HG03520 (cell line): Measurements from ENCODE around the gene TGDS.
"Not testable (repeated sequence)": the region's sequence is repeated elsewhere in the genome, so short reads cannot be mapped to it uniquely, and the experiment has no call there.

Experiments
- ATAC-seq: cut with Tn5 transposase; IDR thresholded peaks from one replicate; pipeline ENCODE4 v1.9.1; 2021; ENCODE audit warnings: mild to moderate bottlenecking, moderate library complexity; ENCODE audit not compliant: unreplicated experiment

The TGDS gene

DNA sequence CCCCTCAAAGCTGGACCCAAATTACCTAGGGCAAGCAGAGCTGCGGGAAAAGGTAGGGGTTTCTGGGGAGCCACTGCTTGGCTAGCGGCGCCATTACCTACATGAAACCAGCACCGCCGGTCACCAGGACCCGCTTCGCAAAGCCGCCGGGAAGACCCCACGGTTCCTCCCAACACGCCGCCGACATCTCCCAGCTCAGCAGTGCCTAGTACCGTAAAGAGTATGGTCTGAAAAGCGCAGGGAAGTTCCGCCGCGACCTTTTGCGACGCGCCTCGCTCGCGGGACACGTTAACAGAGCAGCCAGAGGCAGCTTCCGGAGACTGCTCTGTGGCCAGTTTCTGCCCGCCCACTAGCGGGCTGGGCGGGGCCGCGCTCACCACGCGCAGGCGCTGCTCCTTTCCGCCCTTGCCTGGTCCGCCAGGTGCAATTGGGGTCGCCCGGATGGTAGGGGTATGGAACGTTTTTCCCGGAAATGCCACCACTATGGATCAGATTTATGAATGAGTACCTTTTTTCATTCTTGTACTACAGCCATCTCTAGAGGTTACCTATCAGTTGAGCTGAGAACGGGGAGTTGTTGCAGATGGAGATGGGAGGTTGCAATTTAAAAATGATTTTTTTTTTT is at the start of gene TGDS:
Gene TGDS, minus strand, starts transcription at position 203 of the 625 bp plus-strand sequence. Its CDS starts 16 bp downstream, at position 187.
- peak; percentile 97 for ATAC-seq

GRCh38 chr13:94641409-94641941 is 45.5 kb upstream of the TGDS start:
- no peak for ATAC-seq

- ATAC-seq = no peak
Measured at GRCh38 chr13:94640721-94641120, 44.8 kb upstream of the TGDS start.

DNA sequence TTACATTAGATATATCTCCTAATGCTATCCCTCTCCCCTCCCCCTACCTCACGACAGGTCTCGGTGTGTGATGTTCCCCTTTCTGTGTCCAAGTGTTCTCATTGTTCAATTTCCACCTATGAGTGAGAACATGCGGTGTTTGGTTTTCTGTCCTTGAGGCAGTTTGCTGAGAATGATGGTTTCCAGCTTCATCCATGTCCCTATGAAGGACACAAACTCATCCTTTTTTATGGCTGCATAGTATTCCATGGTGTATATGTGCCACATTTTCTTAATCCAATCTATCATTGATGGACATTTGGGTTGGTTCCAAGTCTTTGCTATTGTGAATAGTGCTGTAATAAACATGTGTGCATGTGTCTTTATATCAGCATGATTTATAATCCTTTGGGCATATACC is 41.7 kb upstream of the TGDS start:
- not testable (repeated sequence) for ATAC-seq

DNA sequence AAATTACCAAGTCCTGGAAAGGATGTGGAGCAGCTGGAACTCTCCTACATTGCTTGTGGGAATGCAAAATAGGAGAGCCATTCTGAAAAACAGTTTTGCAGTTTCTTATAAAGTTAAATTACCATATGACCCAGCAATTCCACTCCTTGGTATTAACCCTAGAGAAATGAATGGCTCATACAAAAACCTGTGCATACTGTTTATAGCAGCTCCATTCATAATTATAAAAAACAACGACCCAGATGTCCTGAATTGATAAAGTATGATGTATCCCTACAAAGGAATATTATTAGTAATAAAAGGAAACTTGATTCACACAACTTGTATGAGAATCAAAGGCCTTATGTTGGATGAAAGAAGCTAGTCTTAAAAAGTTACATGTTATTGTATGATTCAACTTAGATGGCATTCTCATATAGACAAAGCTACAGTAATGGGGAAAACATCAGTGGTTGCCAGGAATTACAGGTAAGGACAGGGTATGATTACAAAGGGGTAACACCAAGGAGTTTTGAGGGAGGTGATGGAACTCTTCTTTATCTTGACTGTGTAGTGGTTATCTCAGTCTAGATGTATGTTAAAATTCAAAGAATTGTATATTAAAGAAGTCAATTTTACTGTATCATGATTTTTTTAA is 41.1 kb upstream of the TGDS start:
- no peak for ATAC-seq

DNA sequence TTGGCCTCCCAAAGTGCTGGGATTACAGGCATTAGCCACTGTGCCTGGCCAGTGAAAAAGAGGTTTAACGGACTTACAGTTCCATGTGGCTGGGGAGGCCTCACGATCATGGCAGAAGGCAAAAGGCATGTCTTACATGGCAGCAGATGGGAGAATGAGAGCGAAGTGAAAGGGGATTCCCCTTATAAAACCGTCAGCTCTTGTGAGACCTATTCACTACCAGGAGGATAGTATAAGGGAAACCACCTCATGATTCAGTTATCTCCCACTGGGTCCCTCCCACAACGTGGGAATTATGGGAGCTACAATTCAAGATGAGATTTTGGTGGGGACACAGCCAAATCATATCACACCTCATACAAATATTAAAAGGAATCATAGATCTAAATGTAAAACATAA is 40.1 kb upstream of the TGDS start:
- ATAC-seq = not testable (repeated sequence)

- ATAC-seq = no peak
Measured at GRCh38 chr13:94632226-94632980, 36.5 kb upstream of the TGDS start.

DNA sequence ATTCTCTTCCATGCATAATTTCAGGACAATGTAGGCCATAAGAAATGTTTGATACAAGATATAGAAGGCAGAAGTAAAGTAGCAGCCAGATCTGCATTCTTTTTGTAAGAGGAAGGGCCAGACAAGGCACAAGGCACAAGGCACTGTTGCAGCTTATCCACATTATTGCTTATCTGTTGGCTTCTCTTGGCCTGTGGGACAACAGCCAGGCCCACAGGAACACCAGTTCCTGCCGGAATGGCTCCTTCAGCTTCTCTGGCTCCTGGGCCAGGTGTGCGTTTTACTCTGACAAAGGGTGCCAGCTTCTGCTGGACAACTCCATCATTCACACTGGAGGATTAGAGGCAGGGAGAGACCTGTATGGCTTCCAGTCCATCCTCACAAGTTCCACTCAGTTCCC is 34.9 kb upstream of the TGDS start:
- ATAC-seq = no peak

GRCh38 chr13:94623316-94623715 is 27.4 kb upstream of the TGDS start:
- ATAC-seq = no peak

GRCh38 chr13:94622344-94622743 is 26.4 kb upstream of the TGDS start:
- ATAC-seq = no peak

DNA sequence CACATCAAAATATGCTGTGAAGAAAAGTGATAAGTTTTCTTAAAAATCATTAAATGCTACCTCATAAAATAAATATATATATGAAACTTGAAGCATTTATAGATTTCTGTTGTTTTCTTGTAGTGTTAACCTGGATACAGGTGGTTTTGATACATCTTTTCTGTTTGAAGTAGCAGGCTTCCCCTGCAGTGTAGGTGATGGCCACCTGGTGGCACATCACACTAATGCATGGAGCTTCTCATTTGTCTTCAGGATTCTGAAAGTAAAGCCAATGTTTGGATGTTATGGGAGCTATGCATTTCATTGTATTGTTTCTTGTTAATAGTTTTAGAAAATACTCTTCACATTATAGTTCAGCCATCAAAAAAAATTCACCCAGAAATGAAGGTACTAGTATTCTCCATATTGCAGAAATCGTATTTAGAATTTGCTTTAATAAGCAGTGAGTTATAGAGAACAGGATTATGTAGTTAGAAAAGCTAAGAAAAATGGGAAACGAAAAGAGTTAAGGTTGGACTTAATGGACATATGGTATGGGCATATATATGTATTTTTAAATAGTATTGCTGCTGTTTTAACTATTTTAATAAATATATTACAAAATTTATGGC is 24.4 kb upstream of the TGDS start:
- peak; percentile 89 for ATAC-seq

- ATAC-seq = peak; percentile 44
Measured at GRCh38 chr13:94617389-94618000, 21.5 kb upstream of the TGDS start.

DNA sequence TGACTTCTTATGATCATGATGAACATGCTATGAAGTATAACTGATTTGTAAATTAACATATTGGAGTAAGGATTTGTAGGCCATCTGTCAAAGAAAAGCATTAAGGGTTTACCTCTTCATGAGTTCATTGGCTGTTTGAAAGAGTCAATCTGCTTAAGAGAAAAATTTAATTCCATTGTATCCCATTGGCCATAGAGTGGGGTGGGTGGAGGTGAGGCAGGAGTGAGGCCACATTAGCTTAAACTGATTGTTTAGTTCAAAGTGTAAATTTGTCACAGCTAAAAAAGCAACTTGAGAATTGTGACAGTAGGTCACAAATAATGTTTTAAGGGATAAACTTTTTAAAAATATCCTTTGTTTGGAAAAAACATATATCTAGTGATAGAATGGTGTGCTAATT is 17.1 kb upstream of the TGDS start:
- ATAC-seq = no peak

GRCh38 chr13:94612050-94612449 is 16.1 kb upstream of the TGDS start:
- no peak for ATAC-seq

- ATAC-seq = no peak
Measured at GRCh38 chr13:94610475-94610874, 14.5 kb upstream of the TGDS start.

- no peak for ATAC-seq
Measured at GRCh38 chr13:94609196-94609595, 13.2 kb upstream of the TGDS start.

DNA sequence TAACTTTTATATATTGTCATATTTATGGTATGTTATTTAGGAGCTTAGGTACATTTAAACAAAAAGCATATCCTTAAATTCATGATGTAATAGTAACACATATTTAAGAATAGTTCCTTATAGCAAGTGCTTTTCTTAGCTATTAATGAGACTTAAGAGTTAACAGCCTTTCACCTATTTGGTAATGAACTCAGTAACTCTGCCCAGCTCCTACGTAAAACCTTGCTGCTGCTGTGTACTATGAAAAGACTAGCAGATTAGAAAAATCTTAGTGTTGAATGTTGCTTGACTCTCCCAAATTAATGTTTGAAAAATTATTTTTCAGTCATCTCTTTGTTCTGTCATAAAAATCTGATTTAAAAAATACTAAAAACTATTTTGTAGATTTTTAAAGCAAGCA is 12.6 kb upstream of the TGDS start:
- ATAC-seq = no peak

- ATAC-seq = no peak
Measured at GRCh38 chr13:94607939-94608338, 12.0 kb upstream of the TGDS start.

DNA sequence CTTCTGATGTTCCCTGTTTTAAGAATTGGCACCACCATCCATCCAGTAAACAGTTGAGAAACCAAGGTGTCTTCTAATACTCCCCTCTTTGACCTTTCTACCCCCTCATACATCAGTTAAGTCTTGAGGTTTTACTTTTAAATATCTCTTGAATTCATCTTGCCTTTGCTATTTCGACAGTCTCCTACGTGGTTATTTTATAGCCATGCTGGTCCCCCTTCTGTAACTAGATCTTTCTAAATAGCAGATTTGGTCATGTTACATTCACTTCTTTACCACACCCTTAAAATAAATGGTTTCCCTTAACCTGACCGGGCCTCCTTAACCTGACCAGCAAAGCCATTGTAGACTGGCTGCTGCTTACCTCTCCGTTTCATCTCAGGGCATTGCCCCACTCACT is 11.1 kb upstream of the TGDS start:
- no peak for ATAC-seq

DNA sequence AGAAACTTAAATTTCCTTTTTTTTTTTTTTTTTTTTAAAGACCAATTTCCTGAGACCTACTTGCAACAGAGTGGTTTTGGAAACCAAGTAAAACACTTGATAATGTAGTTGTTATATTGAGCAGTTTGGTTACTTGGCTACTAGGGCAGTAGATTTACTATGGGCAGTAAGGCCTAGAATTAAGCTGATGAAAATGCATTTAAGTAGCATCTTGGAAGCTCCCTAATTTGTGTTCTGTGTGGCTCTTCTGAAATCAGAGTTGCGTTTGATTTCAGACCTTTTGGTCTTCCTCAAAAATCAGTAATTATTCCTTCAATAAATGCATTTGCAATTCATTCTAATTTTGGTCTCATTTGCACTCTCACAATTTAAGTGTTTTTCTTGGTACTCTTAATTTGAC is 6.5 kb upstream of the TGDS start:
- no peak for ATAC-seq
